Right ventricle myocardium inferior (tissue), 1 donor: ENCODE results near the gene KDM4B. TPM values are rescaled to one million over a fixed set of nuclear protein-coding genes. Genes with fewer than 3 reads are reported as not detected.

Experiments used
- ATAC-seq: fragments of 200-7000 bp; cut with Tn5 transposase; one replicate; pipeline ENCODE4 v1.9.1; 2020; ENCODE audit warnings: mild to moderate bottlenecking, moderate library complexity
- DNase-seq: peaks from one replicate; pipeline ENCODE4 v3.0.0; 2021; ENCODE audit errors: missing footprints
- intact Hi-C: fragments of 100-400 bp; cut with DNase I; formaldehyde crosslinking; loops from one replicate; pipeline ENCODE4 v1.11.0; 2022
- total RNA-seq: library from RNA; stranded (reverse); fragmentation: NEBNext Ultra II Directional; extraction: Animal tissue kit (Norgen Biotek cat#: 25700); gene quantifications from one replicate; pipeline ENCODE4 v1.2.1, GENCODE V29; 2021
- donor health status: DM: no; HTN: yes; CAD: no; lungs with severe emphysema.

KDM4B gene
- total RNA-seq, 1 donor from 2014 or later = 38.6 TPM

DNA sequence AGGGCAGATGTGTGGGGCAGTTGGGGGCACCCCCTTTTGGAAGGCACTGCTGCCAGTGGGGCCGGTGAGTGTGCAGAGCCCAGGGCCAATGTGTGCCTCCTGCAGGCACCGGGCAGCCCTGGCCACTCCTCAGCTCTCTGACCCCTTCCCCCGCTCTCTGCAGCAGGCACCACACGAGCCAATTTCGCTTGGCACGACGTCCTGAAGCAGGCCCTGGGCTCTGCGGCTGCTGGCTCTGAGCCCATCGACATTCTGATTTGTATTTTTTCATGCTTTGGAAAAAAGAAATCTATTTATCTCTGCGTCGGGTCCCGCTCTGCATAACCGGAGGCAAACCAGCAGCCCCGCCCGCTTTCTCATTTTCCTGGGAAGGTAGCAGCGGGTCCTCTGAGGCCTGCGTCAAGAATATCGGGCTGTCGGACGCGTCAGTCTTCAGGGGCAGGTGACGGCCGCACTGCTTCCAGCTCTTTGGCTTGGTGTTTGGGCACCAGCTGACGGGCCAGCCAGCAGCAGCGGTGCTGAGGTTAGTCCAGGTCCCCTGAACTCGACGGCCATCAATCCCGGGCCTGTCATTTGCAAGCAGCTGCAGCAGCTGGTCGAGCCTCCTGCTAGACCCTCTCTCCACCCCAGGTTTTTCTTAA, 134.3 kb downstream of the KDM4B start:
- intact Hi-C loops = no loop called here
- DNase-seq = peak; percentile 82
- ATAC-seq = peak; percentile 79

GRCh38 chr19:5103812-5104410, 135.0 kb downstream of the KDM4B start:
- DNase-seq (no peak), ATAC-seq (no peak)
- intact Hi-C loops = no loop called here

DNA sequence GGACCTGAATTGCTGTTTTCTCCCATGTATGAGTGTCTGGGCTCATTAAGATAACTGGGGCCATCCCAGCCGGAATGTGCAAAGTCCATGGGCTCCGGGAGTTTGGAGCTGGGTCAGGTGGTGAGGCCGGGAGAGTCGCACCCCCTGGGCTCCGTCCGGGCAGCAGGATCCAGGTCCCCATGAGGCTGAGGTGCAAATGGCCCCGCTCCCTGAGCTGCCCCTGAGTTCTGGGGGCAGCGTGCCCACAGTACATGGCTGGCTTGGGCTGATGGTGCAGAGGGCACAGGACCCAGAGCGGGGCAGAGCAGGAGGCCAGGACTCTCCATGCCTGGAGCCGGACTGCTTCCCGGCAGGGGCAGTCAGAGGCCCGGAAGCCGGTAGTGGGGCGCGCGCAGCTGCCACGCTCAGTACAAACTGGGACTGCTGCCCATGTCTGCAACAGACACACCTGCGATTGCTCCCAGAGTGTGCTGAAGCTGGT, 136.0 kb downstream of the KDM4B start:
- DNase-seq (no peak), ATAC-seq (no peak)
- intact Hi-C loops = no loop called here

GRCh38 chr19:5106191-5106726, 137.3 kb downstream of the KDM4B start:
- DNase-seq (no peak), ATAC-seq (no peak)
- intact Hi-C loops = no loop called here

- ATAC-seq (no peak), DNase-seq (no peak)
- intact Hi-C loops = no loop called here
These were observed 138.1 kb downstream of the KDM4B start for GRCh38 chr19:5106971-5107370.

DNA sequence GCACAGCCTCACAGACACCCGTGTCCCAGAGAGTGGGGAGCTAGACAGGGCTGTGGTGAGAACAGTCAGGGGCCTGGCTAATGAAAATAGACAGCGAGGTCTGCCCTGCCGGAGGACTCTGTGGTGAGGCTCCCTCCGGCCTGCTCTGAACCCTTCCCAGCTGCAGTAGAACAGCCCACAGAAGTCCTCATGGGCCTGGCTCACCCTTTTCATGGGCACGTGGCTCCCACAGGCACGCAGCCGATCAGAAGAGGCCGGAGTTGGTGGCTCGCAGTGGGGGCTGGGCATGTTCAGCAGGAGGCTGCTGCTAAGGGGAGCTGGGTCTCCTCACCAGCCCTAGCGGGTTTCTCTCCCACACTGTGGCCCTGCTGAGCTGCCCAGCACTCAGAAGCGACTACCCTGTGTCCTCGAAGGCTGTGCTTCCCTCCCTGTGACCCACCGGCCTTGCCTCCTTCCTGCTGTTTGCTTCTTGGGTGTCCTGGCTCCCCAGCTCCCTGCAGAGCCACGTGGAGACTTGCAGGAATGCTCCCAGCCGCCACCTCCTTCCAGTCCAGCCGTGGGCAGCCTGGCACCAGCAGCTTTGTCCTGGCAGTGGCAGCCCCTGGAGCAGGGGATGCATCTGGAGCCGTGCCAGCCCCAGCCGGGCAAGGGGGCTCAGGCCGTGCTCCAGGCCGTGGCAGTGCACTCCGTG, 138.7 kb downstream of the KDM4B start:
- ATAC-seq (peak; percentile 40), DNase-seq (no peak)
- intact Hi-C loops = no loop called here

GRCh38 chr19:5108123-5108596, 139.2 kb downstream of the KDM4B start:
- DNase-seq (no peak), ATAC-seq (no peak)
- intact Hi-C loops = no loop called here

- intact Hi-C loops = no loop called here
- ATAC-seq = no peak
- no peak for DNase-seq
These were observed 140.0 kb downstream of the KDM4B start for GRCh38 chr19:5108866-5109265.

- no peak for DNase-seq
- no peak for ATAC-seq
- intact Hi-C loops = no loop called here
These were observed 140.6 kb downstream of the KDM4B start for GRCh38 chr19:5109560-5109959.

DNA sequence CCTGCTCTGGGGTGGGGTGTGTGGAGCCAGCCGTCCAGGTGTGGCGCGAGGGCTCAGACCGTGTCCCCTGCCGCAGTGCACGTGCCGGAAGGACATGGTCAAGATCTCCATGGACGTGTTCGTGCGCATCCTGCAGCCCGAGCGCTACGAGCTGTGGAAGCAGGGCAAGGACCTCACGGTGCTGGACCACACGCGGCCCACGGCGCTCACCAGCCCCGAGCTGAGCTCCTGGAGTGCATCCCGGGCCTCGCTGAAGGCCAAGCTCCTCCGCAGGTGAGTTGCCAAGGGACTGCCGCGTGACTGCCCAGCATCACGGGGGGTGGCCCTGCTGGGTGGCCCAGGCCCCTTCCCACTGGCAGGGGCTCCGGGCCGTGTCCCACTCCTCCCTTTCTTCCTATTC, 141.6 kb downstream of the KDM4B start:
- ATAC-seq (no peak), DNase-seq (no peak)
- intact Hi-C loops = no loop called here

GRCh38 chr19:5111051-5111450, 142.1 kb downstream of the KDM4B start:
- DNase-seq (no peak), ATAC-seq (no peak)
- intact Hi-C loops = no loop called here

GRCh38 chr19:5112175-5112574, 143.3 kb downstream of the KDM4B start:
- DNase-seq (no peak), ATAC-seq (no peak)
- intact Hi-C loops = no loop called here

GRCh38 chr19:5112681-5113575, 144.0 kb downstream of the KDM4B start:
- intact Hi-C loops = no loop called here
- ATAC-seq = no peak
- DNase-seq = no peak

DNA sequence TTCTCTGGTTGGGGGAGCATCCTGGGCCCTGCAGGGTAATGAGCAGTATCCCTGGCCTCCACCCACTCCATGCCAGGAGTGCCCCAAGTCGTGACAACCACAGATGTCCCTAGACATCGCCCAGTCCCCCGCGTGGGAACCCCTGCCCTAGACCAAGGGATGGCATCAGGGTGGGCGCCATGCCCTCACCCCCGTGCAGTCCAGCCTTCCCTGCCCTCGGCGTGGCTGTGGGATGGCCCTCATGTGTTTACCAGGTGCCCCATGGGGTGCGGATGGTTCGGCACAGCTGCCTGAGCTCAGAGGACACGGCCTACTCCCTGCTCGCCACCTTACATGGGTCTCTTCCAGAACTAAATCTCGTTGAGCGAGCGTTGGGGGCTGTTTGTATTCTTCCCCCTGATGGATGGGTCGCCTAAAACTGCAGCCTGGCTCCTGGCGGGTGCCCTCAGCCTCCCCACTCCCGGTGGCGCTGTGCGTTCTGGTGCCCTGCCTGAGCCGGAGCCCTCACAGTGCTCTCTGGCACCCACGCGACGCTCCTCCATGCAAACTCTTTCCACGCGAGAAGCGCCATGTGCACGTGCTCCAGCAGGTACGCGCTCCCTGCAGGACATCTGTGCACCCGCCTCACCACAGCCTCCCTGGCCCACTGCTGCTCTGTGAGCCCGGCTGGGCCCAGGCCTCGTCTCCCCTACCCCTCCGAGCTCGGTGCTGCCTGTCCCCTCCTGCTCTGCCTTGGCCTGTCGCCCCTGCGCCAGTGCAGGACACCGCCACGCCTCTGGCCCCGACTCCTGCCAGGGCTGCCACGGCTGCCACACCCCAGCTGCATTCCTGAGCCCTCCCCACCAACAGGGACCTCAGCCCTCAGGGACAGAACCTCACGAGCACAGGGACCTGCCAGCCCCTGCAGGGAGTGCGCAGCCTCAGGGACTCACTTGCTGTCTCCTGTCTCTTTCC, 145.0 kb downstream of the KDM4B start:
- intact Hi-C loops = no loop called here
- DNase-seq (no peak), ATAC-seq (peak; percentile 76)

DNA sequence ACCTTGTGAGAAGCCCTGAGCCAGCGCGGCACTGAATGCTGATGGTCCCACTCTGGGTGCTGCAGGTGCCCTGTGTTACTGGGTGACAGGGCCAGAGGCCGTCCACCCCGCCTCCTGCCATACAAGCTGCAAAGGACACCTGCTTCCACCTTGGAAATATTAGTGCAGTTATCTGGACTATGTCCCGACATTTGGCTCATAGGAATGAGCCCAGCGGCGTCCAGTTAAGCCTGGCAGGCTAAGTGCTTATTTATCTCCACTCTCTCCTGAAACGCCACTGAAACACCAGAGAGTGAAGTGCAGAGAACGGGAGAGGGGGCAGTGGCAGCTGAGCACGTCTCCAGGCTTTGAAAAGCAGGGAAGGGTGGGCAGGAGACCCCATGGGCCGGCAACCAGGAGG, 145.8 kb downstream of the KDM4B start:
- DNase-seq (no peak), ATAC-seq (peak; percentile 52)
- intact Hi-C loops = no loop called here

GRCh38 chr19:5115351-5115750, 146.4 kb downstream of the KDM4B start:
- intact Hi-C loops = no loop called here
- DNase-seq (no peak), ATAC-seq (no peak)

DNA sequence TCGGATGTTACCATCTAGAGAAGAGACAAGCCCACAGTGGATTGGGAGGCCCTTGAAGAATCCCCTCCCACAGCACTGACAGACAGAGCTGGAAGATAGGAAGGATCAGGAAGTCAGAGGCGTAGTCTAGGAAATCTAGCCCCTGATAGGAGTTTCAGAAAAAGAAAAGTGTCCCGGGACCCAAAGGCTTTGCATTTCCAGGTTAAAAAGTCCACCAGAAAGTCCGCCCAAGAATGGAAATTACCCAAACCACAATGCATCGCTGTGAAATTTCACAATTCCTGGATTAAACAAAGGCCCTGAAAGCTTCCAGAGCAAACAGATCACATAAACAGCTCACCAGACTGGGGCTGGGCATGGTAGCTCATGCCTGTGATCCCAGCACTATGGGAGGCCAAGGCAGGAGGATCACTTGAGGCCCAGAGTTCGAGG, 146.9 kb downstream of the KDM4B start:
- intact Hi-C loops = no loop called here
- DNase-seq (no peak), ATAC-seq (no peak)

GRCh38 chr19:5116292-5116691, 147.4 kb downstream of the KDM4B start:
- intact Hi-C loops = no loop called here
- no peak for DNase-seq
- no peak for ATAC-seq
